OCI-LY7 (cell line): Measurements from ENCODE around the gene DNAJC27. TPM values are rescaled to one million over a fixed set of nuclear protein-coding genes. Genes with fewer than 3 reads are reported as not detected.
A peak's percentile ranks its signal among the peaks of the same experiment; 100 is the strongest.

ENCODE experiments used
- BruUV-seq: library from RNA; stranded (reverse); fragments of 400-500 nt; replicated peaks from 2 replicates; lab custom pipeline; 2021; lab: Mats Ljungman, UMichigan
- CTCF ChIA-PET: fragments of 300-600 bp; sonication (Branson Sonifier 250); formaldehyde crosslinking; loops from one replicate; lab custom pipeline; 2022; ENCODE audit warnings: antibody characterized with exemption; ENCODE audit not compliant: unreplicated experiment; lab: Charles Lee
- POLR2A ChIA-PET: fragments of 300-600 bp; sonication (Branson Sonifier 250); formaldehyde crosslinking; loops from one replicate; lab custom pipeline; 2022; ENCODE audit warnings: antibody characterized with exemption; lab: Charles Lee
- DNase-seq: peaks from one replicate; pipeline ENCODE4 v3.0.0-alpha.2; 2015; ENCODE audit warnings: low spot score
- H2AFZ ChIP-seq: fragments of 200-600 bp; sonication (generic), shearing (Covaris generic); 2 replicates; pipeline ENCODE4 v1.6.1; 2014; ENCODE audit warnings: mild to moderate bottlenecking, antibody characterized with exemption, low read length, moderate library complexity
- H3K27ac ChIP-seq: fragments of 200-600 bp; sonication (generic); 2 replicates; pipeline ENCODE4 v1.5.1; 2014; ENCODE audit warnings: mixed run types, low read depth, mild to moderate bottlenecking, moderate library complexity, low read length, inconsistent platforms; ENCODE audit not compliant: poor library complexity, severe bottlenecking
- H3K36me3 ChIP-seq: fragments of 200-600 bp; sonication (generic); 2 replicates; pipeline ENCODE4 v1.6.1; 2014; ENCODE audit warnings: mild to moderate bottlenecking, antibody characterized with exemption, low read length, moderate library complexity, mixed read lengths; ENCODE audit not compliant: insufficient read depth
- H3K4me1 ChIP-seq: fragments of 200-600 bp; sonication (generic); 2 replicates; pipeline ENCODE4 v1.5.1; 2014; ENCODE audit warnings: mild to moderate bottlenecking, low read length; ENCODE audit not compliant: insufficient read depth, poor library complexity, severe bottlenecking
- H3K4me2 ChIP-seq: fragments of 200-600 bp; sonication (generic); 2 replicates; pipeline ENCODE4 v1.6.1; 2014; ENCODE audit warnings: mild to moderate bottlenecking, low read length
- H3K4me3 ChIP-seq: fragments of 200-600 bp; sonication (generic); 2 replicates; pipeline ENCODE4 v1.5.1; 2014; ENCODE audit warnings: mild to moderate bottlenecking, low read depth, low read length; ENCODE audit not compliant: poor library complexity, severe bottlenecking
- H3K79me2 ChIP-seq: fragments of 200-600 bp; sonication (generic); 2 replicates; pipeline ENCODE4 v1.6.1; 2016; ENCODE audit warnings: low read depth, mild to moderate bottlenecking, low read length, moderate library complexity, mixed read lengths; ENCODE audit not compliant: insufficient read depth
- H3K9me2 ChIP-seq: fragments of 200-600 bp; sonication (generic); 2 replicates; pipeline ENCODE4 v1.6.1; 2016; ENCODE audit warnings: mild to moderate bottlenecking, low read length, mixed read lengths; ENCODE audit not compliant: insufficient read depth
- H3K9me3 ChIP-seq: fragments of 200-600 bp; sonication (generic); 2 replicates; pipeline ENCODE4 v1.6.1; 2014; ENCODE audit warnings: mild to moderate bottlenecking, mixed run types, low read length, mixed read lengths
- H4K20me1 ChIP-seq: fragments of 200-600 bp; sonication (generic); 2 replicates; pipeline ENCODE4 v1.6.1; 2014; ENCODE audit warnings: mild to moderate bottlenecking, antibody characterized with exemption, low read length, moderate library complexity, mixed read lengths; ENCODE audit not compliant: insufficient read depth
- EZH2phosphoT487 ChIP-seq: fragments of 200-600 bp; sonication (generic); IDR thresholded peaks from 2 replicates; pipeline ENCODE4 v1.6.1; 2018; ENCODE audit warnings: low read depth, borderline replicate concordance, mild to moderate bottlenecking, mixed run types, antibody characterized with exemption, low read length, moderate library complexity, mixed read lengths
- intact Hi-C: fragments of 100-400 bp; cut with micrococcal nuclease; formaldehyde crosslinking; loops from one replicate; pipeline ENCODE4 v1.10.0; 2022; ENCODE audit not compliant: unreplicated experiment
- total RNA-seq, 2 experiments: library from RNA; depleted of rRNA in 1 of 2; stranded (reverse); fragments of >200 nt in 1 of 2; shearing (Covaris generic) in 1 of 2; gene quantifications; 2 replicates each; pipeline ENCODE4 v1.2.3, GENCODE V29; 2014 to 2022
- TF ChIP-seq, protein P1 (sequence below): fragments of 200-600 bp; sonication (generic); conservative IDR thresholded peaks from 2 replicates; pipeline ENCODE4 v1.5.1; 2014; ENCODE audit warnings: mild to moderate bottlenecking, antibody characterized with exemption, low read length, moderate library complexity, mixed read lengths

The DNAJC27 gene
- total RNA-seq, 2 experiments from 2014 or later, result 3.6 to 6.6 TPM

DNA sequence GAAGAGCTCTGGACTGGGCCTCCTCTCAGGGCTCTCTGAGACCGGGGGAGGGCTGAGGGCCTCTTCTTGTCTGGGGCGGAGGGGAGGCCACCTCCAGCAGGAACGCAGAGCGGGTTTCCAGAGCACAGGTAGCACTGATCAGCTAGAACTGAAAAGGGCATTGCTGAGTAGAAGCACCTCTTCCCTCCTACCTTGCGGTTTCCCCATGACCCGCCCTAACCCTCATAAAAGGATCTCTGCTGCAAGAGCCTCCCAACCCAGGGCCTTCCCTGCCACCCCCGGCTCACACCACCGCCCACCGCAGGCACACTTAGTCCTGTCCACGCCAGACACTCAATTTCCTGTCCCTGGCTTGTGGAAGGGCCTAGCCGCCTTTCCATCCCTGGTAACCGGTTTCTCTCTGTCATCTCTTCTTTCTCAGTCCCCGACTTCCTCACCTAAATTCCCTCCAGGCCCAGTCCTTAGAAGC is 52.7 kb downstream of the DNAJC27 start:
- Histone ChIP-seq H3K79me2 (peaks cover 27% of the 10 kb centered on the region), H3K4me3 (peak overlapping the region; percentile 78), H3K4me2 (peak overlapping the region; percentile 95), H3K9me3 (no peaks in the 10 kb centered on the region), H3K4me1 (peaks cover 32% of the 10 kb centered on the region), H2AFZ (peak overlapping the region; percentile 67; the same call in 1 of the 2 replicates), H3K36me3 (peaks cover 32% of the 10 kb centered on the region), H3K9me2 (no peaks in the 10 kb centered on the region), H4K20me1 (no peaks in the 10 kb centered on the region), H3K27ac (peak overlapping the region; percentile 34)
- ChIA-PET CTCF (no interaction called here), POLR2A (no interaction called here)
- no peak for TF ChIP-seq EZH2phosphoT487
- TF ChIP-seq, protein P1, sequence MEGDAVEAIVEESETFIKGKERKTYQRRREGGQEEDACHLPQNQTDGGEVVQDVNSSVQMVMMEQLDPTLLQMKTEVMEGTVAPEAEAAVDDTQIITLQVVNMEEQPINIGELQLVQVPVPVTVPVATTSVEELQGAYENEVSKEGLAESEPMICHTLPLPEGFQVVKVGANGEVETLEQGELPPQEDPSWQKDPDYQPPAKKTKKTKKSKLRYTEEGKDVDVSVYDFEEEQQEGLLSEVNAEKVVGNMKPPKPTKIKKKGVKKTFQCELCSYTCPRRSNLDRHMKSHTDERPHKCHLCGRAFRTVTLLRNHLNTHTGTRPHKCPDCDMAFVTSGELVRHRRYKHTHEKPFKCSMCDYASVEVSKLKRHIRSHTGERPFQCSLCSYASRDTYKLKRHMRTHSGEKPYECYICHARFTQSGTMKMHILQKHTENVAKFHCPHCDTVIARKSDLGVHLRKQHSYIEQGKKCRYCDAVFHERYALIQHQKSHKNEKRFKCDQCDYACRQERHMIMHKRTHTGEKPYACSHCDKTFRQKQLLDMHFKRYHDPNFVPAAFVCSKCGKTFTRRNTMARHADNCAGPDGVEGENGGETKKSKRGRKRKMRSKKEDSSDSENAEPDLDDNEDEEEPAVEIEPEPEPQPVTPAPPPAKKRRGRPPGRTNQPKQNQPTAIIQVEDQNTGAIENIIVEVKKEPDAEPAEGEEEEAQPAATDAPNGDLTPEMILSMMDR, result no peak
- DNase-seq, result peak; percentile 46
- intact Hi-C loops, result no loop called here
- TSS peak; percentile 58 for BruUV-seq

DNA sequence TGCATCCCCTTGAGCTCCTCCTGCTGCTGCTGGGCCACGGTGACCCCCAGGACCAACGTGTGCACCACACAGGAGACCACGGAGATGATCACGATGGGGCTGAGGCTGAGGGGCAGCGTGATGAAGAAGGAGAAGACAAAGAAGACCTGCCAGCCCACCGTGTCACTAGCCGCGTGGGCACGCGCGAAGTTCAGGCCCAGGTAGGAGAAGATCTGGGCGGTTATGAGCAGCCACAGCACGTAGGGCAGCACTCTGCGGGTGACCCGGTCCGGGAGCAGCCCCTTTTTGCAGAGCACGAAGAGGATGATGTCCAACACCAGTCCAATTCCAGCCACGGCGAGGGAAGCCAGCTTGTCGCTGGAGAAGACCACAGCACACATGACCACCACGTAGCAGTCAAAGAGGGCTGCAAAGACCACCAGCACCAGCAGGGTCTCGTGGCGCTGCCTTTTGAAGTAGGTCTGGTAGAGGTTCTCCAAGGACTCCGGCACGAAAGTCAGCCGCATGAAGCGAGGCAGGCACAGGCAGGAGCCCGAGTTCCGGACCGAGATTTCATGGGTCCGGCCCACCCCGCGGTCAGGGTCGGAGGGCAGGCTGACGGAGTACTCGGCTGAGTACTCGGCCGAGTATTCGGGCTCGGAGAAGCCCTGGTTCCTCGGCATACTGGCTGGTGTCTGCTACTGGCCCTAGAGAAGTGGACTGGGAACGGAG is 53.3 kb downstream of the DNAJC27 start:
- H3K9me2 ChIP-seq, result no peaks in the 10 kb centered on the region
- H3K4me1 ChIP-seq, result peaks cover 32% of the 10 kb centered on the region
- BruUV-seq, result no TSS peak
- no peaks in the 10 kb centered on the region for H4K20me1 ChIP-seq
- ChIA-PET CTCF (interaction anchor here (0.6 kb wide), 1 partner anchor 8 kb away, joined by 3 read pairs; no protein-coding TSS in a partner anchor), POLR2A (interaction anchor here (0.5 kb wide), 1 partner anchor 828 kb away, joined by 3 read pairs; no protein-coding TSS in a partner anchor)
- TF ChIP-seq, protein P1, result no peak
- no peak for TF ChIP-seq EZH2phosphoT487
- H3K9me3 ChIP-seq, result no peaks in the 10 kb centered on the region
- H3K27ac ChIP-seq, result no peak overlapping the region
- H3K4me3 ChIP-seq, result peak overlapping the region; percentile 78
- peaks cover 33% of the 10 kb centered on the region for H3K36me3 ChIP-seq
- intact Hi-C loops, result no loop called here
- no peak for DNase-seq
- H2AFZ ChIP-seq, result no peak overlapping the region; the same call in 1 of the 2 replicates
- peak overlapping the region; percentile 95 for H3K4me2 ChIP-seq
- peaks cover 27% of the 10 kb centered on the region for H3K79me2 ChIP-seq
